NCI-H2029 (cell line): ENCODE results near the gene RABGEF1.
"Not testable (repeated sequence)": the region's sequence is repeated elsewhere in the genome, so short reads cannot be mapped to it uniquely, and the experiment has no call there.

Experiments used
- DNase-seq: peaks from one replicate; lab custom pipeline; 2025; lab: John Stamatoyannopoulos, UW

Gene RABGEF1

GRCh38 chr7:66815186-66815875 lies 74.8 kb downstream of the RABGEF1 start:
- DNase-seq = not testable (repeated sequence)

GRCh38 chr7:66815951-66816350 lies 75.4 kb downstream of the RABGEF1 start:
- DNase-seq = no peak

GRCh38 chr7:66816658-66817057 lies 76.1 kb downstream of the RABGEF1 start:
- DNase-seq = not testable (repeated sequence)

GRCh38 chr7:66817208-66817795 lies 76.8 kb downstream of the RABGEF1 start:
- not testable (repeated sequence) for DNase-seq

GRCh38 chr7:66817956-66818355 lies 77.4 kb downstream of the RABGEF1 start:
- DNase-seq = not testable (repeated sequence)

- DNase-seq = no peak
Measured at GRCh38 chr7:66824041-66824440, 83.5 kb downstream of the RABGEF1 start.

- not testable (repeated sequence) for DNase-seq
Measured at GRCh38 chr7:66825538-66825937, 85.0 kb downstream of the RABGEF1 start.

- no peak for DNase-seq
Measured at GRCh38 chr7:66826649-66827048, 86.1 kb downstream of the RABGEF1 start.

- DNase-seq = not testable (repeated sequence)
Measured at GRCh38 chr7:66830976-66831375, 90.4 kb downstream of the RABGEF1 start.

- no peak for DNase-seq
Measured at GRCh38 chr7:66832531-66833351, 92.2 kb downstream of the RABGEF1 start.

- DNase-seq = no peak
Measured at GRCh38 chr7:66837007-66837406, 96.5 kb downstream of the RABGEF1 start.

GRCh38 chr7:66837661-66838060 lies 97.1 kb downstream of the RABGEF1 start:
- no peak for DNase-seq

- DNase-seq = no peak
Measured at GRCh38 chr7:66839814-66840213, 99.3 kb downstream of the RABGEF1 start.

GRCh38 chr7:66840316-66840715 lies 99.8 kb downstream of the RABGEF1 start:
- DNase-seq = no peak

GRCh38 chr7:66841898-66842297 lies 101.4 kb downstream of the RABGEF1 start:
- DNase-seq = no peak

GRCh38 chr7:66843492-66843891 lies 103.0 kb downstream of the RABGEF1 start:
- not testable (repeated sequence) for DNase-seq

GRCh38 chr7:66844552-66845378 lies 104.2 kb downstream of the RABGEF1 start:
- peak; percentile 92 for DNase-seq

GRCh38 chr7:66845379-66846095 lies 105.0 kb downstream of the RABGEF1 start:
- DNase-seq = no peak

- not testable (repeated sequence) for DNase-seq
Measured at GRCh38 chr7:66846096-66846445, 105.5 kb downstream of the RABGEF1 start.

GRCh38 chr7:66847523-66847855 lies 107.0 kb downstream of the RABGEF1 start:
- DNase-seq = not testable (repeated sequence)
